ENCODE data around the gene MAP3K6.
"Not testable (repeated sequence)": the region's sequence is repeated elsewhere in the genome, so short reads cannot be mapped to it uniquely, and the experiment has no call there.

The MAP3K6 gene

GRCh38 chr1:27394925-27395324 lies 28.2 kb upstream of the MAP3K6 start:
- no peak for DNase-seq

DNA sequence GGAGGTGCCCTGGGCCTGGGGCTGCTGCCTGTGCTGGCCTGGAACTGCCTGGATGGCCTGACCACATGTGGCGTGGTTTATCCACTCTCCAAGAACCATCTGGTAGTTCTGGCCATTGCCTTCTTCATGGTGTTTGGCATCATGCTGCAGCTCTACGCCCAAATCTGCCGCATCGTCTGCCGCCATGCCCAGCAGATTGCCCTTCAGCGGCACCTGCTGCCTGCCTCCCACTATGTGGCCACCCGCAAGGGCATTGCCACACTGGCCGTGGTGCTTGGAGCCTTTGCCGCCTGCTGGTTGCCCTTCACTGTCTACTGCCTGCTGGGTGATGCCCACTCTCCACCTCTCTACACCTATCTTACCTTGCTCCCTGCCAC lies 27.5 kb upstream of the MAP3K6 start:
- DNase-seq, result no peak

GRCh38 chr1:27393641-27394281 lies 27.0 kb upstream of the MAP3K6 start:
- DNase-seq, result no peak

- DNase-seq, result no peak
These were observed 26.2 kb upstream of the MAP3K6 start for GRCh38 chr1:27392778-27393635.

- DNase-seq, result peak; percentile 97
These were observed 25.5 kb upstream of the MAP3K6 start, which contains the start of gene GPR3 for GRCh38 chr1:27392096-27392777. Gene GPR3, plus strand, starts transcription at chr1:27392622. Its CDS starts 1,177 bp downstream, at chr1:27393799.

DNA sequence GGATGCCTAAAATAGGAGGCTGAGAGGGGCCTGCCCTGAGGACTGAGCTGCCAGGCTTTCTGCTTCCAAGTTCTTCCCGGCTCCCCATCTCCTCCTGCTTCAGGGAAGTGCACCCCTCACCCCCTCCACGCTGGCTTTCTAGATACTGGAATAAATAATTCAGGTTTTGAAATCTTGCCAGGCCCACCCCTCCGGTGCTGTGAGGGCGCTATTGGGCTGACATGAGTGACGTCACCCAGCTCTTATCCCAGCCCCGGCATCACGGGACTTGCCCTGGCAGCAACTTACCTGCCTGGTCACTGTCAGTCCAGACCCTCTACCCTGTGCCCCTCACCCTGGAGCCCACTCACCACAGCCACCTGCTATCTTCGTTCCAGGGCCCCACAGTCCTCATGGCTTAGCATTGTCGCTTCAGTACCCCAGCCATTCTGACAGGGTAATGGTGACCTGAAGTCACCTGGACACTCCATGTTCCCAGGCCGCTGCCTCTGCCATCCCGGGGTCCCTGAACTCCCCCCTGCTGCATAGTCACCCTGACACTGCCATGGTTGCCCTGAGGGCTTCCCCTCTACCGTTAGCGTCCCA lies 24.8 kb upstream of the MAP3K6 start:
- peak; percentile 66 for DNase-seq

- DNase-seq, result peak; percentile 64
These were observed 21.7 kb upstream of the MAP3K6 start for GRCh38 chr1:27388337-27389005.

GRCh38 chr1:27384797-27385196 lies 18.0 kb upstream of the MAP3K6 start:
- not testable (repeated sequence) for DNase-seq

DNA sequence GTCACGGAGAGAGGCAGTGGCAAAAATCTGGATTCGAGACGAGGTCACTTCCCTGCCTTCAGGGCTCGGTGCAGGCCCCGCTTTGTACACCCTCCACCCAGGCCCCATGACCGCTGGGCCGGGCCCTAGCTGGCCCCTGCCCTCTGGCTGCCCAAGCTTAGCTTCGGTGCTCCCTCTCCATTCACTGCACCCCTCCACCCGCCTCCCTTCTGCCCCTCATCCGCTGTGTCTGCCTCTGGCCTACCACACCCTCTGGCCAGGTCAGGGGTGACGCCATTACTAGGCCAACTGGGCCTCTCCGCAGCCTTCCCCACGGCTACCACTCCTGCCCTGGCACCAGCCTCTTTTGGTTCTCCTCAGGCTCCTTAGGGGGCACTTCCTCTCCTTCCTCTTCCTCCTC lies 16.9 kb upstream of the MAP3K6 start:
- no peak for DNase-seq

DNA sequence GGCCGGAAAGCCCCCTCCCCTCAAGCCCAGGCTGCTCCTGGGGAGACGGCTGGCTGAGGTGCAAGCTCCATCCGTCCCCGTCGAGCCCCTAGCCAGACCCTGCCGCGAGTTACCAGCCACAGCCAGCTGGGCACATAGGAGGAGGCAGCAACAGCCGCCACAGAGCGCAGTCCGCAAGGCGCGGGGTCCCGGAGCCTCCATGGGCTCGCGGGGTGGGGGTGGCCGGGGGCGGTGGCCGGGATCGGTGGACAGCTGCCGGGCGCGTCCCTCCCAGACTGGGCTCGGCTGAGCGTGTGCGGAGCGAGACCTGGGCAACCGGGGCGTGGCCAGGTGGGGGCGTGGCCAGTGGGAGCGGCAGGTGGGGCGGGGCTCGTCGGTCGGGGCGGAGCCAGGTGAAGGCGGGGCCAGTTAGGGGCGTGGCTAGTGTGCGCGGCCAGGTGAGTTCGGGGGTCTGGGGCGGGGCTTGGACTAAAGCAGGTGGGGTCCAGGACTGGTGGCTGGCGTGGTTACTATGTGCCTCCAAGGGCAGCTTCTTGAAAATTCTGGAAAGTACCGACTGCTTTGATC lies 16.4 kb upstream of the MAP3K6 start, which contains the start of gene CD164L2:
Gene CD164L2 (minus strand): TSS at position 295 of the 567 bp plus-strand sequence. CDS start 94 bp downstream, at position 201.
- DNase-seq, result no peak

DNA sequence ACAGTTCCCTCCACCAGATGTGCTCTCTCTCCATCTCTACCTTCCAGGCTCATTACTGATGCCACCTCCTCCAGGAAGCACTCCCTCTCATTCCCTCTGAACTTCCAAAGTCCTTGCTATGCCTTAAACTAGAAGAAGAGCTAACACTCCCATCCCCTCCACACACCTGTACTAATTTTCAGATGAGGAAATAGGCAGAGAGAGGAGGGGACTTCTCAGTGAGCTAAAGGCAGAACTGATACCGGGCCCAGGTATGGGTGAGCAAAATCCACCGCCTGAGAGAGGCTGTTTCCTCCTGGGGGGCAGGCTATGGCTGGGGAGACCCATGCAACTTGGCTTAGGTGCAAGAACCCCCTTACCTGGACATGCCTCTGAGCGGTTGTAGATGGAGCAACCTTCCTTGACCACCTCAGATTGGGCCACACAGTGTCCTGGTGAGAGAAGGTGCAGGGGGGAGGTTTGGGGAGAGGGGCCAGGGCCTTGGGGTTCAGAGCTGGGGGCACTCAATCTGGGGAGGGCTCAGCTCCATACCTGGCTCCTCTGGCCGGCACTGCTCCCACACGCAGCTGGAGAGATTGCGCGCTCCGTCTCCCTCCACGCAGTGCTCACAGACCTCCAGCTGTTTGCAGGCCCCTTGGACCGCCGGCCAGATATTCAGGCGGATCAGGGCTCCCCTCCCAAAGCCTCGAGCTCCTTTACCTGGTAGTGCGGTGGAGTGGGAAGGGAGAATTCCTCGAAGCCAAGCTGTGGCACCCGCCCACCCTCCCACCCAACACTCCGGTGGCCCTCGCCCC lies 15.4 kb upstream of the MAP3K6 start:
- no peak for DNase-seq

- no peak for DNase-seq
These were observed 14.3 kb upstream of the MAP3K6 start for GRCh38 chr1:27380766-27381733.

GRCh38 chr1:27380224-27380623 lies 13.5 kb upstream of the MAP3K6 start:
- DNase-seq, result no peak

DNA sequence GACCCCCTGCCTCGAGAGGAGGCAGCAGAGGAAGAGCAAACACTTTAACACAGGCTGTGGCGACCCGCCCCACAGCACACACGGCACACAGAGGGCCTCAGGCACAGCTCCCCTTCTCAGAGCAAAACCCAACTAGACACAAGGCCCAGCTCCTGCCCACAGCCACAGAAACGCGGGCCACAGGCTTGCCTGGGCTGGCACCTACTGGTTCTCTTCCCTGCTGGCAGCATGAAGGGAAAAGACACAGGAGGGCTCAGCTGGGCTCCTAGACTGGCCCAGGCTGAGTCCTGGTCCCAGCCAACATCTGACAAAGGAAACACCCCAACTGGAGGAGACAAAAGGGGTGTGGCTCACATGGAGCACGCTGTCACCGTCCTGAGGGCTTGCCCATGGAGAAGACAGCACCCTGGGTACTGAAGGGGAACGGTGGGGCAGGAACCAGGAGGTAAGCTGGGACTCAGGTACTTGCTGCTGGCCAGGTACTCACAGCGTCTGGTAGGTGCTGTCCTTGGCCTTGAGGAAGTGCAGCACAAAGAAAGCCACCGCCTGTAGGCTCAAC lies 12.9 kb upstream of the MAP3K6 start:
- no peak for DNase-seq

DNA sequence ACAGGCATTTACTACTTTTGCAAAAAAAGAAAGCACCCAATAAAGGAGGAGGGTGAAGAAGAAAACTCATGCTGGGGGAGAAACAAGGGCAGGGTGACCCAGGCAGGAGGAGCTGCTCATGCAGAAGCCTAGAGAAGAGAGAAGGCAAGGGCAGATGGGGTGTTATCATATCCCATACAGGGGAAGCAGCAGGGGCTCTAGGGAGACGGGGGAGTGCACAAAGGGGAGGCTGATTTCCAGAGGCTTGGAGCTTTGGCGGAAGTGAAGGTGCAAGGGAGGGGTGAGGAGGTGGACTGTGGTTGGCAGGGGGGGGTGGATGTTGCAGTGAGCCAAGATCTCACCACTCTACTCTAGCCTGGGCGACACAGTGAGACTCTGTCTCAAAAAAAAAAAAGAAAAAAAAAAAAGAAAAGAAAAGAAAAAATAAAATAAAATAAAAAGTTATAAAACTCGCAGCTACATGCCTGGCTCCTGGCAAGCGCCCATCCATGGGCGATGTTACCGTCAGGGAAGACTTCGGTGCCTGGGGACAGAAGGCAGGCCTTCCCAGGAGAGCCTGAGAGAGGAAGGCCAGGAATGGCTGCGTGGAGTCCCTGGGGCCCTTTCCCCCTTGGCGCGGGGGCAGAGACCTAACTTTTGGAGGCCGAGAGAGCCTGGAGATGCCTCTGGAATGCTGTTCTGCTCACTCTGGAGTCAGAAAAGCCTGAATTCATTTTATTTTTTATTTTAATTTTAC lies 11.2 kb upstream of the MAP3K6 start:
- DNase-seq, result no peak

DNA sequence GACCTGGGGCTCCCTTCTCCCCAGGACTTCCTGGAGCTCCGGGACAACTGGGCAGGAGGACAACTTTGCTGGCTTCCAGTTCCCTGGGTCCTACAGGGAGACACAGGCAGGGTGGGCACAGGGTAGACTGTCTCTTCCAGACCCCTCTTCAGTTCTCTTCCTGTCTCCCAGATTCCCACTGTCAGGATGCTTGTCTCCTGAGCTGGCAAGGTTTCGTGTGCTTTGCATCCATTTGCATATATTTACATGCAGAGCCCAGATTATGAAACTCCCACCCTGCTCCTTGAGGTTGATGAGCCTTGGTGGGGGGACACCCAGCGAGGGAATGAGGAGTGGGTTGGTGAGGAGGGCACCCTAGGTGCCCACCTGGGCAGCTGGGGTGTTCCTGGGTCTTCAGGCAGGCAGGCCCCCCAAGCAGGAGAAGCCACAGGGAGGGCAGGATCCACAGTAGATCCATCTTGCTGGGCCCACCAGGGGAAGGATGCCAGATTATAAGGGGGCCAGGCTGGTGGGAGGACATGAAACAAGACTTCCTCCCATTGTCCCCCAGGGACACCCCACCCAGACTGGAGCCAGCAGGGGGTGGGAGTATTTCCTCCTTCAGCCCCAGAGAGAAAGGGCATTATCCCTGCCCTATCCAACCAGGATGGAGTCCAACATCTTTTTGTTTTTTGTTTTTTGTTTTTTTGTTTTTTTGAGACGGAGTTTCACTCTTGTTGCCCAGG lies 7.8 kb upstream of the MAP3K6 start, which contains the start of gene FCN3:
Gene FCN3 (minus strand): TSS at position 463 of the 725 bp plus-strand sequence. CDS start 6 bp downstream, at position 457.
- no peak for DNase-seq

DNA sequence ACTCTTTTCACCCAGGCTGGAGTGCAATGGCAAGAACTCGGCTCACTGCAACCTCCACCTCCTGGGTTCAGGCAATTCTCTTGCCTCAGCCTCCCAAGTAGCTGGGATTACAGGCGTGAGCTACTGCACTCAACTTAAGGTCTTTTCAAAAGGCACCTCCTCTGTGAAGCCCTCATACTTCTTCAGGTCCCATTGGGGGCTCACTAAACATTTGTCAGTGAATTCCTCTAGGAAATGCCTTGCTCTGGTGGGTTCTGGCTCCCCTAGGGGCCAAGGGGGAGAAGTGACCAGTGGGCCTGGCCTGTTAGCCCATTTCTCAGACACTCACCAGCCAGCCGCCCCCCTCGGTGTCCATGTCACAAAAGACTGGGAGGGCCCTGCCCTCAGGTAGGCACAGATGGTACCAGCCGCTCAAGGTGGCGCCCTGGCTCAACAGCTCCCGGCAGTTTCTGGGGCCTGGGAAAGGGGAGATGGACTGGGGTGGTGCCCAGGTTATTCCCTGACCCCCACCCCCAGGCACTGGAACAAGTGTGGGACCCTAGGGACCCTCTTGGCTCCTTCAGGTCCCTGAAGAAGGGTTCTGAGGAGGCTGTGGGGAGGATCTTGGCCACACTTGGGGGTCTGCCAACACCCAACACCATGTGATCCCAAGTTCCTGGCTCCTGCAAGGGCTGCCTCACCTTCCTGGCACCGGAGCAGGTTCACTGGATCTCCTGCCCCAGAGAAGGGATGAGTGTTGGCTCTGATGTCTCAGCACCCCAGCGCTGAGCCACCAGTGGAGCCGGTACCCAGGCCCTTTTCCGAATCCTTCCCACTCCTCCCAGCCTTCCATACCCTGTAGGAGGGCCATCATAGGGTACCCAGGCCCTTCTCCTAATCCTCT lies 6.3 kb upstream of the MAP3K6 start:
- DNase-seq, result no peak
